ENCODE measurements around the gene NFASC.

- no peak for TF ChIP-seq CTCF (conservative IDR thresholded peaks at IDR 0.05; ENCODE audit: low read depth, low read length)
- no peak for TF ChIP-seq EZH2phosphoT487 (IDR thresholded peaks at IDR 0.05; ENCODE audit: borderline replicate concordance, low read length)
These were observed 17.2 kb upstream of the NFASC start for GRCh38 chr1:204853436-204853835.
